ENCODE results near the gene ZNF791.

DNA sequence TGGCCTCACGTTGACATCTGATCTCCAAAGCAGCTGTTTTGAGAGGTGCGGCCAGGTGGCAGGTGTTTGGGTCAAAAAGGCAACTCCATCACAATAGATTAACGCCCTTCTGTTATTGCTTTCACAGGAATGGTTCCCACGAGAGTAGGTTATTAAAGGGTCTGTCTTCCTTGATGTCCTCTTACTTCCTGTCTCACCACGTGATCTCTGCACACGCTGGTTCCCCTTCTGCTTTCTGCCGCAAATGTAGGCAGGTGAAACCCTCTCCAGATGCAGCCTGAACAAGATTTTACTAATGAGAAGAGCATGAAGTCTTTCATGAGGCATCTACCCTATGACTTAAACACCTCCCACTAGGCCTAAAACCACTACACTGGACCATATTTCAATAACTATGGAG, 36.7 kb upstream of the ZNF791 start:
- TF ChIP-seq, protein P1, sequence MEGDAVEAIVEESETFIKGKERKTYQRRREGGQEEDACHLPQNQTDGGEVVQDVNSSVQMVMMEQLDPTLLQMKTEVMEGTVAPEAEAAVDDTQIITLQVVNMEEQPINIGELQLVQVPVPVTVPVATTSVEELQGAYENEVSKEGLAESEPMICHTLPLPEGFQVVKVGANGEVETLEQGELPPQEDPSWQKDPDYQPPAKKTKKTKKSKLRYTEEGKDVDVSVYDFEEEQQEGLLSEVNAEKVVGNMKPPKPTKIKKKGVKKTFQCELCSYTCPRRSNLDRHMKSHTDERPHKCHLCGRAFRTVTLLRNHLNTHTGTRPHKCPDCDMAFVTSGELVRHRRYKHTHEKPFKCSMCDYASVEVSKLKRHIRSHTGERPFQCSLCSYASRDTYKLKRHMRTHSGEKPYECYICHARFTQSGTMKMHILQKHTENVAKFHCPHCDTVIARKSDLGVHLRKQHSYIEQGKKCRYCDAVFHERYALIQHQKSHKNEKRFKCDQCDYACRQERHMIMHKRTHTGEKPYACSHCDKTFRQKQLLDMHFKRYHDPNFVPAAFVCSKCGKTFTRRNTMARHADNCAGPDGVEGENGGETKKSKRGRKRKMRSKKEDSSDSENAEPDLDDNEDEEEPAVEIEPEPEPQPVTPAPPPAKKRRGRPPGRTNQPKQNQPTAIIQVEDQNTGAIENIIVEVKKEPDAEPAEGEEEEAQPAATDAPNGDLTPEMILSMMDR (IDR thresholded peaks at IDR 0.05; ENCODE audit: low read depth, low read length, poor library complexity, severe bottlenecking), result no peak
- no peak for TF ChIP-seq EZH2phosphoT487 (IDR thresholded peaks at IDR 0.05; ENCODE audit: borderline replicate concordance, low read length)

Measured in DOHH2 (cell line).